GM12878 (cell line): ENCODE measurements around the gene TMEM174.

ENCODE experiments used
- EZH2 ChIP-seq: IDR thresholded peaks from 2 replicates; pipeline ENCODE4 v1.6.1; 2012; ENCODE audit warnings: low read depth, mild to moderate bottlenecking, control low read depth, inconsistent platforms, low read length, borderline replicate concordance; ENCODE audit not compliant: control insufficient read depth
- POLR2A ChIP-seq: IDR thresholded peaks from 2 replicates; pipeline ENCODE4 v1.6.1; 2011; ENCODE audit warnings: low read depth, mild to moderate bottlenecking, low read length
- POLR2AphosphoS2 ChIP-seq: IDR thresholded peaks from 2 replicates; pipeline ENCODE4 v1.6.1; 2011; ENCODE audit warnings: low read depth, mild to moderate bottlenecking, low read length, improper control_type of control experiment, moderate library complexity
- POLR2AphosphoS5 ChIP-seq: IDR thresholded peaks from 2 replicates; pipeline ENCODE4 v1.6.1; 2011; ENCODE audit warnings: mild to moderate bottlenecking, low read length, inconsistent platforms
- TCF7 ChIP-seq: IDR thresholded peaks from 2 replicates; pipeline ENCODE4 v1.6.1; 2014; ENCODE audit warnings: antibody characterized with exemption, borderline replicate concordance
- TF ChIP-seq, protein P1 (sequence below): IDR thresholded peaks from 2 replicates; pipeline ENCODE4 v1.6.1; 2012; ENCODE audit warnings: low read depth, low read length, improper control_type of control experiment
- TF ChIP-seq, protein P2 (sequence below), 3 experiments: IDR thresholded peaks in 2 of 3; conservative IDR thresholded peaks in 1 of 3; 2 replicates each; pipeline ENCODE4 v1.5.1; 2011; ENCODE audit warnings: low read depth in 3 of 3, low read length in 3 of 3, mild to moderate bottlenecking in 3 of 3, control low read depth in 2 of 3, moderate library complexity in 2 of 3, inconsistent platforms in 1 of 3, mixed read lengths in 1 of 3; ENCODE audit not compliant: control insufficient read depth in 2 of 3, insufficient read depth in 1 of 3; ENCODE audit errors: extremely low read depth in 1 of 3

DNA sequence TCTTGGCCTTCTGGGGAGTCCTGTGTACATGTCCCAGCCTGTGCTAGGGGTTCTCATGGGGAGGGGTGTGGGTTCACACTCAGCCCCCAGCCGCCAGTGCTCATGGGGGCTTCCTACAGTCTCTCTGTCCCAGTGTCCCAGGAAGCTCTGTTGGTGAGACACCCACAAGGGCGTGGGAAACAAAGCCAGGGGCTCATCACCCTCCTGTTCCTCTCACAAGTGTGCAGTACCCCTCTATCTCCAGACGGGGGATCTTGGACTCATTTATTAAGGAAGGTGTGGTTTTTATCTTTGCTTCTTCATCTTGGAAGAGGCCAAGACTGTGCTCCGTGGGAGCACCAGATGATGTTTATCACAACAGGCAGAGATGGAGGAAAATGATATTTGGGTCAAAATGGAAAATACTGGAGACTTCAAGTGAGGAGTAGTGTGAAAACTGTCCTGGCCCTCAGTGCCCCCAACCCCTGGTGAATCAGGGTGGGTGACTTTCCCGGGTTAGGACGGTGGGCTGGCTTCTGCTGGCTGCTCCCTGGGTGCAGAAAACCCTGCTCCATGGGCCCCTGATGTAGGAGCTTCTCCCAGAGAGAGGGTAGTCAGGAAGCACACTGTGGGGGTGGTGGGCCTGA is 37.5 kb upstream of the TMEM174 start:
- TF ChIP-seq TCF7 = no peak
- TF ChIP-seq, protein P1, sequence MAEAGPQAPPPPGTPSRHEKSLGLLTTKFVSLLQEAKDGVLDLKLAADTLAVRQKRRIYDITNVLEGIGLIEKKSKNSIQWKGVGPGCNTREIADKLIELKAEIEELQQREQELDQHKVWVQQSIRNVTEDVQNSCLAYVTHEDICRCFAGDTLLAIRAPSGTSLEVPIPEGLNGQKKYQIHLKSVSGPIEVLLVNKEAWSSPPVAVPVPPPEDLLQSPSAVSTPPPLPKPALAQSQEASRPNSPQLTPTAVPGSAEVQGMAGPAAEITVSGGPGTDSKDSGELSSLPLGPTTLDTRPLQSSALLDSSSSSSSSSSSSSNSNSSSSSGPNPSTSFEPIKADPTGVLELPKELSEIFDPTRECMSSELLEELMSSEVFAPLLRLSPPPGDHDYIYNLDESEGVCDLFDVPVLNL = no peak
- TF ChIP-seq EZH2 = no peak
- no peak for TF ChIP-seq POLR2A
- TF ChIP-seq, protein P2, sequence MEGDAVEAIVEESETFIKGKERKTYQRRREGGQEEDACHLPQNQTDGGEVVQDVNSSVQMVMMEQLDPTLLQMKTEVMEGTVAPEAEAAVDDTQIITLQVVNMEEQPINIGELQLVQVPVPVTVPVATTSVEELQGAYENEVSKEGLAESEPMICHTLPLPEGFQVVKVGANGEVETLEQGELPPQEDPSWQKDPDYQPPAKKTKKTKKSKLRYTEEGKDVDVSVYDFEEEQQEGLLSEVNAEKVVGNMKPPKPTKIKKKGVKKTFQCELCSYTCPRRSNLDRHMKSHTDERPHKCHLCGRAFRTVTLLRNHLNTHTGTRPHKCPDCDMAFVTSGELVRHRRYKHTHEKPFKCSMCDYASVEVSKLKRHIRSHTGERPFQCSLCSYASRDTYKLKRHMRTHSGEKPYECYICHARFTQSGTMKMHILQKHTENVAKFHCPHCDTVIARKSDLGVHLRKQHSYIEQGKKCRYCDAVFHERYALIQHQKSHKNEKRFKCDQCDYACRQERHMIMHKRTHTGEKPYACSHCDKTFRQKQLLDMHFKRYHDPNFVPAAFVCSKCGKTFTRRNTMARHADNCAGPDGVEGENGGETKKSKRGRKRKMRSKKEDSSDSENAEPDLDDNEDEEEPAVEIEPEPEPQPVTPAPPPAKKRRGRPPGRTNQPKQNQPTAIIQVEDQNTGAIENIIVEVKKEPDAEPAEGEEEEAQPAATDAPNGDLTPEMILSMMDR (IDR thresholded peaks at IDR 0.05 in 2 of 3, conservative IDR thresholded peaks at IDR 0.05 in 1 of 3; ENCODE audit: control insufficient read depth in 2 of 3, extremely low read depth in 1 of 3, insufficient read depth in 1 of 3, low read depth in 3 of 3, low read length in 3 of 3) = peak; percentile 19 to 42 (median 37); a peak in 4 of 6 replicates
- TF ChIP-seq POLR2AphosphoS5 = no peak
- no peak for TF ChIP-seq POLR2AphosphoS2
